KMS-11 (cell line): ENCODE results near the gene RAMACL.

Experiments
- H2AFZ ChIP-seq: fragments of 200-600 bp; sonication (generic); 2 replicates; pipeline ENCODE4 v1.6.1; 2016; ENCODE audit warnings: antibody characterized with exemption, mixed run types, low read depth
- H3K27ac ChIP-seq: fragments of 200-600 bp; sonication (generic); 2 replicates; pipeline ENCODE4 v1.6.1; 2016; ENCODE audit warnings: mild to moderate bottlenecking, mixed run types
- H3K27me3 ChIP-seq: fragments of 200-600 bp; sonication (generic); 2 replicates; pipeline ENCODE4 v1.6.1; 2017; ENCODE audit warnings: mild to moderate bottlenecking, low read depth, mixed run types, moderate library complexity; ENCODE audit not compliant: insufficient read depth
- H3K36me3 ChIP-seq: fragments of 200-600 bp; sonication (generic); 2 replicates; pipeline ENCODE4 v1.6.1; 2017; ENCODE audit warnings: mild to moderate bottlenecking, mixed run types; ENCODE audit not compliant: insufficient read depth
- H3K4me1 ChIP-seq: fragments of 200-600 bp; sonication (generic); 2 replicates; pipeline ENCODE4 v1.6.1; 2016; ENCODE audit warnings: mild to moderate bottlenecking, low read depth, mixed run types; ENCODE audit not compliant: poor library complexity, severe bottlenecking
- H3K4me2 ChIP-seq: fragments of 200-600 bp; sonication (generic); 2 replicates; pipeline ENCODE4 v1.7.0; 2016; ENCODE audit warnings: mild to moderate bottlenecking, mixed run types
- H3K4me3 ChIP-seq: fragments of 200-600 bp; sonication (generic); IDR thresholded peaks from 2 replicates; pipeline ENCODE4 v1.6.1; 2017; ENCODE audit warnings: low read depth, low read length, mixed read lengths; ENCODE audit not compliant: insufficient read depth
- H3K79me2 ChIP-seq: fragments of 200-600 bp; sonication (generic); 2 replicates; pipeline ENCODE4 v1.6.1; 2016; ENCODE audit warnings: low read depth, mixed run types; ENCODE audit not compliant: insufficient read depth
- H3K9ac ChIP-seq: fragments of 200-600 bp; sonication (generic); 2 replicates; pipeline ENCODE4 v1.6.1; 2016; ENCODE audit warnings: mild to moderate bottlenecking, mixed run types
- H4K20me1 ChIP-seq: fragments of 200-600 bp; sonication (generic); 2 replicates; pipeline ENCODE4 v1.6.1; 2016; ENCODE audit warnings: mild to moderate bottlenecking, mixed run types; ENCODE audit not compliant: insufficient read depth
- CTCF ChIP-seq: fragments of 200-600 bp; sonication (generic); conservative IDR thresholded peaks from 2 replicates; pipeline ENCODE4 v1.6.1; 2017; ENCODE audit warnings: low read depth, mild to moderate bottlenecking, antibody characterized with exemption, low read length, moderate library complexity, mixed read lengths

The RAMACL gene

DNA sequence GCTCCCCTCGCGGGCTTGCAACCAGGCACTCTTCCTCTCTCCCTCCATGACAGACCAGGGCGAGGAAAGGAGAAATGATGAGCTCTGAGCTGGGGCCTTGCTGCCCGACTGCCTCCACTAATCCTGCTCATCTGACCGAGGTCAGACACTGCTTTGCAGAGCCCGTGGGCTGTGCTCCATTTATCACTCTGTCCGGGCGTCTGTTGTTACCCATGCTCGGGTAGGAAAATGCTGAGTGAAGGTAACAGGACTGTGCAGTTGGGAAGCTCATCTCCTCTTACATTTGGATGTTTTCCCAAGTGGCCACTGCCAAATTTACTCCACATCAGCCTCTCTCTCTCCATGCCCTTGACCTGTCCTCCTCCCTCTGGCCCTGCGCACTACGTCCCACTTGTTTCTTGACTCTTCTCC, 26.0 kb upstream of the RAMACL start:
- no peaks in the 10 kb centered on the region for H3K79me2 ChIP-seq
- no peak overlapping the region for H3K4me2 ChIP-seq
- H3K4me3 ChIP-seq = no peak overlapping the region
- no peaks in the 10 kb centered on the region for H3K27me3 ChIP-seq
- H4K20me1 ChIP-seq = no peaks in the 10 kb centered on the region
- no peak overlapping the region for H3K27ac ChIP-seq
- H3K4me1 ChIP-seq = no peaks in the 10 kb centered on the region
- TF ChIP-seq CTCF = no peak
- H3K36me3 ChIP-seq = no peaks in the 10 kb centered on the region
- H3K9ac ChIP-seq = no peak overlapping the region
- no peak overlapping the region for H2AFZ ChIP-seq

GRCh38 chr6:166611631-166612030, 25.2 kb upstream of the RAMACL start:
- H3K27me3 ChIP-seq = no peaks in the 10 kb centered on the region
- H3K79me2 ChIP-seq = no peaks in the 10 kb centered on the region

DNA sequence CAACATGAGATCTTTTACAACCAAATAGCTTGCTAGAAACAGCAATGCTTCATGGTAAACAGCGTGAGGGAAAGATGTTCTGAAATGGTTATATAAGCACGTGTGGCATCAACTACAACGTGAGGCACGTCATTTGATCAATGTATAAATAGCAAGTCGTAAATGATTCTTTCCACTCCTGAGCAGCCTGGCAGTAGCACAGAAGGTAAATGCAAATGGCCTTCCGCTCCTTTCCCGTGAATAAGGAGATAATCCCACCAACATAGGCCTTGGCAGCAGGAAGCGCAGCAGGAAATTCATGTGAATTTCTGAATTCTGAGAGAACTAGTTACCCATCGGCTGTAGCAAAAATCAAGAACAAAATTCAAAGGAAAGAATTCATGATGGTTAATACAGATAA, 23.6 kb upstream of the RAMACL start:
- H4K20me1 ChIP-seq = no peaks in the 10 kb centered on the region
- H3K4me3 ChIP-seq = no peak overlapping the region
- H3K79me2 ChIP-seq = no peaks in the 10 kb centered on the region
- no peak overlapping the region for H3K9ac ChIP-seq
- no peak overlapping the region for H3K4me2 ChIP-seq
- H3K27me3 ChIP-seq = no peaks in the 10 kb centered on the region
- H3K4me1 ChIP-seq = no peaks in the 10 kb centered on the region
- H2AFZ ChIP-seq = no peak overlapping the region
- no peak overlapping the region for H3K27ac ChIP-seq
- TF ChIP-seq CTCF = no peak
- no peaks in the 10 kb centered on the region for H3K36me3 ChIP-seq

More at GRCh38 chr6:166611631-166612030, 25.2 kb upstream of the RAMACL start:
- Histone ChIP-seq H2AFZ (no peak overlapping the region), H3K4me2 (no peak overlapping the region), H3K4me1 (no peaks in the 10 kb centered on the region), H3K4me3 (no peak overlapping the region), H3K36me3 (no peaks in the 10 kb centered on the region), H3K27ac (no peak overlapping the region), H3K9ac (no peak overlapping the region), H4K20me1 (no peaks in the 10 kb centered on the region)
- TF ChIP-seq CTCF = no peak

GRCh38 chr6:166608774-166609173, 22.3 kb upstream of the RAMACL start:
- Histone ChIP-seq H3K27me3 (no peaks in the 10 kb centered on the region), H3K9ac (no peak overlapping the region), H2AFZ (no peak overlapping the region), H3K4me1 (no peaks in the 10 kb centered on the region), H4K20me1 (no peaks in the 10 kb centered on the region), H3K79me2 (no peaks in the 10 kb centered on the region), H3K36me3 (no peaks in the 10 kb centered on the region), H3K27ac (no peak overlapping the region), H3K4me2 (no peak overlapping the region), H3K4me3 (no peak overlapping the region)
- no peak for TF ChIP-seq CTCF
